K562 (cell line): ENCODE data around the gene CACNA1I. TPM values are rescaled to one million over a fixed set of nuclear protein-coding genes. Genes with fewer than 3 reads are reported as not detected.

ENCODE experiments used
- ATAC-seq: fragments of 200-7000 bp; cut with Tn5 transposase; 3 replicates; pipeline ENCODE4 v1.9.1; 2020; ENCODE audit warnings: moderate library complexity
- BruUV-seq: library from RNA; stranded (reverse); fragments of 400-500 nt; replicated peaks from 2 replicates; lab custom pipeline; 2021; lab: Mats Ljungman, UMichigan
- CTCF ChIA-PET: fragments of 300-600 bp; formaldehyde crosslinking; extraction: SDS; loops from one replicate; lab custom pipeline; 2021; ENCODE audit warnings: low intra/inter-chr PET ratio; lab: Yijun Ruan, JAX
- POLR2A ChIA-PET: fragments of 300-600, 350-650 bp; sonication (Branson Sonifier 250); formaldehyde crosslinking; extraction: SDS; loops from one replicate; lab custom pipeline; 2021; ENCODE audit warnings: antibody characterized with exemption, inconsistent platforms; lab: Yijun Ruan, JAX
- DNase-seq, 4 experiments: peaks; one replicate each; pipeline versions ENCODE4 v3.0.0 to v3.0.0-alpha.2; 2011 to 2018; ENCODE audit warnings: low spot score in 3 of 4, mixed read lengths in 3 of 4; ENCODE audit errors: extremely low read depth in 1 of 4
- FAIRE-seq: peaks from 2 replicates; lab custom pipeline; 2011; peaks lifted over from hg19 to GRCh38; lab: Jason Lieb, UNC
- H2AFZ ChIP-seq: 2 replicates; pipeline ENCODE4 v1.6.0; 2011; ENCODE audit warnings: low read depth, low read length, control low read depth, inconsistent platforms
- H3K27ac ChIP-seq: fragments of 200-600 bp; 3 replicates; pipeline ENCODE4 v1.8.0; 2011; ENCODE audit warnings: low read depth, mild to moderate bottlenecking, control low read depth, inconsistent platforms, low read length, moderate library complexity, mixed read lengths; ENCODE audit errors: extremely low read depth
- H3K27me3 ChIP-seq, 2 experiments: fragments of 300-600 bp in 1 of 2; 2 replicates in 1 of 2; 3 replicates in 1 of 2; pipeline versions ENCODE4 v1.6.0 to v1.8.0; 2011; ENCODE audit warnings: inconsistent platforms in 2 of 2, low read length in 2 of 2, mild to moderate bottlenecking in 1 of 2, mixed read lengths in 1 of 2, moderate library complexity in 1 of 2; ENCODE audit not compliant: control insufficient read depth in 2 of 2, insufficient read depth in 2 of 2
- H3K36me3 ChIP-seq: fragments of 300-600 bp; 3 replicates; pipeline ENCODE4 v1.8.0; 2011; ENCODE audit warnings: mild to moderate bottlenecking, low read length, inconsistent platforms; ENCODE audit not compliant: control insufficient read depth, insufficient read depth
- H3K4me1 ChIP-seq, 2 experiments: fragments of 200-600 bp in 1 of 2; replicated peaks in 1 of 2; 2 replicates in 1 of 2; 3 replicates in 1 of 2; pipeline versions ENCODE4 v1.5.1 to v1.8.0; 2011; ENCODE audit warnings: inconsistent platforms in 2 of 2, low read length in 2 of 2, mild to moderate bottlenecking in 1 of 2, mixed read lengths in 1 of 2, moderate library complexity in 1 of 2; ENCODE audit not compliant: control insufficient read depth in 2 of 2, insufficient read depth in 2 of 2
- H3K4me2 ChIP-seq: 2 replicates; pipeline ENCODE4 v1.6.1; 2011; ENCODE audit warnings: low read length, control low read depth, inconsistent platforms, mixed read lengths; ENCODE audit not compliant: insufficient read depth
- H3K4me3 ChIP-seq: fragments of 200-600 bp; sonication (generic), shearing (Covaris generic); 2 replicates; pipeline ENCODE4 v1.5.1; 2016; ENCODE audit warnings: control low read depth, inconsistent platforms
- H3K79me2 ChIP-seq: fragments of 200-600 bp; 3 replicates; pipeline ENCODE4 v1.8.0; 2011; ENCODE audit warnings: low read length, inconsistent platforms; ENCODE audit not compliant: control insufficient read depth, insufficient read depth
- H3K9ac ChIP-seq, 2 experiments: 2 replicates each; pipeline versions ENCODE4 v1.6.0 to v1.6.1; 2011; ENCODE audit warnings: low read depth in 2 of 2, low read length in 2 of 2, control low read depth in 1 of 2, inconsistent platforms in 1 of 2, mild to moderate bottlenecking in 1 of 2, mixed read lengths in 1 of 2; ENCODE audit not compliant: insufficient read depth in 1 of 2
- H3K9me1 ChIP-seq: one replicate; pipeline ENCODE4 v1.6.0; 2011; ENCODE audit warnings: inconsistent platforms, mild to moderate bottlenecking, low read length, moderate library complexity; ENCODE audit not compliant: control insufficient read depth, insufficient read depth
- H3K9me3 ChIP-seq: replicated peaks from 2 replicates; pipeline ENCODE4 v1.5.1; 2011; ENCODE audit warnings: low read depth, low read length, inconsistent platforms; ENCODE audit not compliant: control insufficient read depth, insufficient read depth
- H4K20me1 ChIP-seq: replicated peaks from 2 replicates; pipeline ENCODE4 v1.6.1; 2011; ENCODE audit warnings: low read length, inconsistent platforms, mixed read lengths; ENCODE audit not compliant: control insufficient read depth, insufficient read depth
- ESRRA ChIP-seq: fragments of 450-650 bp; IDR thresholded peaks from 2 replicates; pipeline ENCODE4 v1.6.1; 2014; ENCODE audit warnings: low read depth, mild to moderate bottlenecking, moderate library complexity, borderline replicate concordance
- HIVEP1 ChIP-seq: fragments of 250-450 bp; sonication (Bioruptor Pico); IDR thresholded peaks from 2 replicates; pipeline ENCODE4 v1.4.0; 2020; ENCODE audit warnings: mild to moderate bottlenecking
- HMG20A ChIP-seq: fragments of 450-650 bp; formaldehyde crosslinking; conservative IDR thresholded peaks from 2 replicates; pipeline ENCODE4 v1.4.0; 2020; ENCODE audit warnings: mild to moderate bottlenecking, mixed read lengths
- POLR2AphosphoS2 ChIP-seq: IDR thresholded peaks from 2 replicates; pipeline ENCODE4 v1.6.1; 2012; ENCODE audit warnings: low read length, improper control_type of control experiment
- POLR2B ChIP-seq: fragments of 450-650 bp; IDR thresholded peaks from 2 replicates; pipeline ENCODE4 v1.6.1; 2018; ENCODE audit warnings: low read depth; ENCODE audit not compliant: partially characterized antibody
- PRMT5 ChIP-seq: sonication (generic); formaldehyde crosslinking; IDR thresholded peaks from 2 replicates; pipeline ENCODE4 v1.5.0; 2020; ENCODE audit warnings: missing genetic modification reagents
- WGBS: fragments of 100-300 bp; shearing (Covaris generic); methylation state at CpG from one replicate; pipeline ENCODE4 v1.1.6; 2016; ENCODE audit warnings: low coverage, mixed read lengths; ENCODE audit not compliant: insufficient coverage; ENCODE audit errors: missing lambda C conversion rate; 5-methylcytosine and 5-hydroxymethylcytosine counted together
- in situ Hi-C: fragments of 300-500 bp; cut with MboI; formaldehyde crosslinking; loops from 4 replicates; pipeline ENCODE4 v1.15.0; 2018; ENCODE audit warnings: inconsistent platforms, mixed read lengths
- intact Hi-C: fragments of 100-400 bp; cut with micrococcal nuclease; formaldehyde crosslinking; loops from 2 replicates; pipeline ENCODE4 v1.14.2; 2022
- polyA plus RNA-seq, 8 experiments: library from polyadenylated mRNA; depleted of rRNA in 4 of 8; stranded (reverse) in 5 of 8; unstranded in 3 of 8; fragments of >200 nt; fragmentation: Nextera tagmentation in 2 of 8; fragmentation: Illumina TruSeq in 1 of 8; extraction: Ambion mirVana in 2 of 8; extraction: Trizol in 1 of 8; gene quantifications; 2 replicates each; pipeline versions ENCODE4 v1.2.1 to v1.2.3, GENCODE V29; 2011 to 2014; ENCODE audit warnings: inconsistent platforms in 1 of 8, missing spikeins in 1 of 8
- total RNA-seq, 7 experiments: library from RNA; depleted of rRNA in 6 of 7; stranded (reverse); fragments of >200 nt in 6 of 7; fragmentation: Illumina TruSeq in 2 of 7; extraction: Trizol in 2 of 7; gene quantifications; 2 replicates each; pipeline versions ENCODE4 v1.2.1 to v1.2.3, GENCODE V29; 2011 to 2021; ENCODE audit warnings: low replicate concordance in 1 of 7

Gene CACNA1I
- total and polyA plus RNA-seq, 9 of the 15 experiments (the other 6 are each of a cell fraction or from before 2014, with no cell fraction given) = 0.01 to 0.79 (median 0.32) TPM; not detected in 1

- H3K9ac ChIP-seq = no peak overlapping the region; a peak in 1 of 4 replicates
- no TSS peak for BruUV-seq
- intact Hi-C loops (no loop called here), in situ Hi-C loops (no loop called here)
- ATAC-seq (no peak), FAIRE-seq (no peak), DNase-seq (no peak)
- no peak overlapping the region for H3K27ac ChIP-seq
- H3K9me1 ChIP-seq = no peaks in the 10 kb centered on the region
- 50% methylated on average over 12 of the region's 13 CpGs for WGBS
- ChIA-PET POLR2A (interaction anchor here (1.0 to 1.1 kb wide), 2 partner anchors 8 to 255 kb away, joined by 3 to 5 read pairs; no protein-coding TSS in a partner anchor), CTCF (no interaction called here)
- TF ChIP-seq ESRRA = no peak
- TF ChIP-seq PRMT5 (CRISPR knock-in tag) = no peak
- no peak for TF ChIP-seq HMG20A (CRISPR knock-in tag)
- TF ChIP-seq HIVEP1 (CRISPR knock-in tag) = no peak
- no peak for TF ChIP-seq POLR2AphosphoS2
- no peak for TF ChIP-seq POLR2B
- no peaks in the 10 kb centered on the region for H3K36me3 ChIP-seq
- H2AFZ ChIP-seq = no peak overlapping the region
- peaks cover 0 to 26% of the 10 kb centered on the region in 2 experiments; a peak in 3 of 5 replicates for H3K4me1 ChIP-seq
- H3K27me3 ChIP-seq = no peaks in the 10 kb centered on the region
- no peak overlapping the region for H3K4me2 ChIP-seq
- H3K4me3 ChIP-seq = no peak overlapping the region
- no peaks in the 10 kb centered on the region for H3K79me2 ChIP-seq
- no peaks in the 10 kb centered on the region for H3K9me3 ChIP-seq
- no peaks in the 10 kb centered on the region for H4K20me1 ChIP-seq
These were observed 117.7 kb downstream of the CACNA1I start for GRCh38 chr22:39688186-39688785.
